GOT3 (cell line): ENCODE measurements around the gene ZNRF3.
"Not testable (repeated sequence)": the region's sequence is repeated elsewhere in the genome, so short reads cannot be mapped to it uniquely, and the experiment has no call there.

Experiments
- DNase-seq: peaks from one replicate; lab custom pipeline; 2025; ENCODE audit warnings: mixed read lengths; lab: John Stamatoyannopoulos, UW

Gene ZNRF3

GRCh38 chr22:28884747-28885350 lies 1.5 kb downstream of the ZNRF3 start:
- DNase-seq = no peak

- no peak for DNase-seq
Measured at GRCh38 chr22:28885939-28886338, 2.6 kb downstream of the ZNRF3 start.

- not testable (repeated sequence) for DNase-seq
Measured at GRCh38 chr22:28886679-28887078, 3.3 kb downstream of the ZNRF3 start.

GRCh38 chr22:28887725-28888459 lies 4.5 kb downstream of the ZNRF3 start:
- DNase-seq = no peak

- DNase-seq = no peak
Measured at GRCh38 chr22:28889478-28890024, 6.2 kb downstream of the ZNRF3 start.

- no peak for DNase-seq
Measured at GRCh38 chr22:28891156-28891733, 7.9 kb downstream of the ZNRF3 start.

- DNase-seq = no peak
Measured at GRCh38 chr22:28892175-28892731, 8.9 kb downstream of the ZNRF3 start.

- no peak for DNase-seq
Measured at GRCh38 chr22:28893810-28894209, 10.4 kb downstream of the ZNRF3 start.

GRCh38 chr22:28894334-28894733 lies 11.0 kb downstream of the ZNRF3 start:
- no peak for DNase-seq

- DNase-seq = no peak
Measured at GRCh38 chr22:28894807-28895206, 11.4 kb downstream of the ZNRF3 start.

- DNase-seq = no peak
Measured at GRCh38 chr22:28896611-28897010, 13.2 kb downstream of the ZNRF3 start.

- no peak for DNase-seq
Measured at GRCh38 chr22:28898233-28898629, 14.9 kb downstream of the ZNRF3 start.

- DNase-seq = no peak
Measured at GRCh38 chr22:28899199-28899853, 16.0 kb downstream of the ZNRF3 start.

GRCh38 chr22:28900379-28900925 lies 17.1 kb downstream of the ZNRF3 start:
- DNase-seq = no peak

GRCh38 chr22:28902490-28902889 lies 19.1 kb downstream of the ZNRF3 start:
- DNase-seq = no peak

GRCh38 chr22:28903080-28903479 lies 19.7 kb downstream of the ZNRF3 start:
- no peak for DNase-seq

GRCh38 chr22:28903729-28904128 lies 20.4 kb downstream of the ZNRF3 start:
- no peak for DNase-seq

GRCh38 chr22:28904211-28904896 lies 21.0 kb downstream of the ZNRF3 start:
- DNase-seq = no peak

- DNase-seq = no peak
Measured at GRCh38 chr22:28905256-28905832, 22.0 kb downstream of the ZNRF3 start.

- DNase-seq = no peak
Measured at GRCh38 chr22:28906312-28906711, 22.9 kb downstream of the ZNRF3 start.
